Brain microvascular endothelial cell (primary cell): ENCODE measurements around the gene GYS1.

Experiments
- DNase-seq: peaks from one replicate; pipeline ENCODE4 v3.0.0-alpha.2; 2020
- H3K27ac ChIP-seq: fragments of 250-450 bp; sonication (Bioruptor Pico); 2 replicates; pipeline ENCODE4 v1.5.1; 2020; ENCODE audit warnings: mild to moderate bottlenecking, moderate library complexity
- H3K27me3 ChIP-seq: fragments of 250-450 bp; sonication (Bioruptor Pico); replicated peaks from 2 replicates; pipeline ENCODE4 v1.5.1; 2020; ENCODE audit warnings: mild to moderate bottlenecking
- H3K36me3 ChIP-seq: fragments of 250-450 bp; sonication (Bioruptor Pico); replicated peaks from 2 replicates; pipeline ENCODE4 v1.5.1; 2020; ENCODE audit warnings: mild to moderate bottlenecking
- H3K4me3 ChIP-seq: 2 replicates; pipeline ENCODE4 v1.5.1; 2011; ENCODE audit warnings: low read depth, mild to moderate bottlenecking, control low read depth, low read length, moderate library complexity
- in situ Hi-C: cut with HindIII; loops from 2 replicates; pipeline ENCODE4 v1.10.0; 2017; ENCODE audit warnings: low sequenced_read_pairs, low pct_ligation_motif_present
- TF ChIP-seq, protein P1 (sequence below): IDR thresholded peaks from 2 replicates; pipeline ENCODE4 v1.5.1; 2011; ENCODE audit warnings: low read depth, mild to moderate bottlenecking, moderate library complexity, low read length, control low read depth, inconsistent platforms; ENCODE audit errors: missing control alignments

Gene GYS1

DNA sequence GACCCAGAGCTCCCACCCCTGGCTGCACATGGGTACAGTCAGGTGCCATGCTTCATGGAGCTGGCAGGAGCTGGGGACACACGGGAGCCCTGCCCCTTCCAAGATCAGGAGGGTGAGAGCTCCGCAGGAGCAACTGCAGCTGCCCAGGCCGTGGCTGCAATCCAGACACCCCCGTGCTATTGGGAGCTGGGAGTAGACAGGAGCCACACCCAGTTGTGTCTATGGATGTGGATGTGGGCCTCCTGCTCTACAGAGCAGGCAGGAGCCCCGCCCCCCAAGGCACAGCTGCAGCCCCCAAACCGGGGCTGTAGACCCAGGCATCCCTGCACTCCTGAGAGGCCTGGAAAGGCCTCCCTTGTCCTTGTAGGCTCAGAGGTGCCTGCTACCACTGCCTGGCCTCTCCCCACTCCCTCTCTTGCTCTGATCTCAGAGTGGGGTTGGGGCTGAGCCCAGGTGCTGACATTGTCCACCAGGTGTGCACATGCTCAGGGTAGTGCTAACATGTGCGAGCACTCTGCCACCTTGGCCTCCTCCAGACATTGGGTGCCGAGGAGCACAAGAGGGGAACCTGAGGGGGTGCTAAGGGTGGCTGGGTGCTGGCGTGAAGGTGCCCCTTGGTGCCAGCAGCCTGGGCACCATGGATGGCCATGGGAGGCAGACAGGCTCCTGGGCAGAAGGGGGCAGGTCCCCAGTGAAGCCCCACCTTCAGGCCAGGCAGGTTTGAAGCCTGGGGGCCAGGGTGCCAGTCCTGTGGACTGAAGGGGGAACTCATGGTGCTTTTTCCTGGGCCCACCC lies 46.4 kb downstream of the GYS1 start:
- in situ Hi-C loops = no loop called here
- TF ChIP-seq, protein P1, sequence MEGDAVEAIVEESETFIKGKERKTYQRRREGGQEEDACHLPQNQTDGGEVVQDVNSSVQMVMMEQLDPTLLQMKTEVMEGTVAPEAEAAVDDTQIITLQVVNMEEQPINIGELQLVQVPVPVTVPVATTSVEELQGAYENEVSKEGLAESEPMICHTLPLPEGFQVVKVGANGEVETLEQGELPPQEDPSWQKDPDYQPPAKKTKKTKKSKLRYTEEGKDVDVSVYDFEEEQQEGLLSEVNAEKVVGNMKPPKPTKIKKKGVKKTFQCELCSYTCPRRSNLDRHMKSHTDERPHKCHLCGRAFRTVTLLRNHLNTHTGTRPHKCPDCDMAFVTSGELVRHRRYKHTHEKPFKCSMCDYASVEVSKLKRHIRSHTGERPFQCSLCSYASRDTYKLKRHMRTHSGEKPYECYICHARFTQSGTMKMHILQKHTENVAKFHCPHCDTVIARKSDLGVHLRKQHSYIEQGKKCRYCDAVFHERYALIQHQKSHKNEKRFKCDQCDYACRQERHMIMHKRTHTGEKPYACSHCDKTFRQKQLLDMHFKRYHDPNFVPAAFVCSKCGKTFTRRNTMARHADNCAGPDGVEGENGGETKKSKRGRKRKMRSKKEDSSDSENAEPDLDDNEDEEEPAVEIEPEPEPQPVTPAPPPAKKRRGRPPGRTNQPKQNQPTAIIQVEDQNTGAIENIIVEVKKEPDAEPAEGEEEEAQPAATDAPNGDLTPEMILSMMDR = no peak
- Histone ChIP-seq H3K4me3 (no peak overlapping the region), H3K27ac (no peak overlapping the region), H3K27me3 (no peaks in the 10 kb centered on the region), H3K36me3 (no peaks in the 10 kb centered on the region)
- no peak for DNase-seq

DNA sequence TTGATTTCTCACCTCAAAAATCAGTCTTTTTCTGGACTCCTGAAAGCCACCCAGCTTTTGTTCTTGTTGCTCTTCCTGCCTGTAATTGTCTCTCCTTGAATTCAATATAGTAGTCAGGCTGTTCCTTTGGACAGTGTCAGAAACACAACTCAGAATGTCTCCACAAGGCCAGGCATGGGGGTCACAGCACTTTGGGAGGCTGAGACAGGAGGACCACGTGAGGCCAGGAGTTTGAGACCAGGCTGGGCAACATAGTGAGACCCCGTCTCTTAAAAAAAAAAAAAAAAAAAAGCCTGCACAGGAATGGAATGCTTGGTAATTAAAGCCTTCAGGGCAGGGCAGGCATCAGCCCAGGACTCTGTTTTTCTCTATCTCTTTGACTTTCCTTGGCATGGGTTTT lies 47.3 kb downstream of the GYS1 start:
- TF ChIP-seq, protein P1 = no peak
- no peaks in the 10 kb centered on the region for H3K27me3 ChIP-seq
- DNase-seq = no peak
- no peaks in the 10 kb centered on the region for H3K36me3 ChIP-seq
- in situ Hi-C loops = no loop called here
- no peak overlapping the region for H3K27ac ChIP-seq
- H3K4me3 ChIP-seq = no peak overlapping the region

DNA sequence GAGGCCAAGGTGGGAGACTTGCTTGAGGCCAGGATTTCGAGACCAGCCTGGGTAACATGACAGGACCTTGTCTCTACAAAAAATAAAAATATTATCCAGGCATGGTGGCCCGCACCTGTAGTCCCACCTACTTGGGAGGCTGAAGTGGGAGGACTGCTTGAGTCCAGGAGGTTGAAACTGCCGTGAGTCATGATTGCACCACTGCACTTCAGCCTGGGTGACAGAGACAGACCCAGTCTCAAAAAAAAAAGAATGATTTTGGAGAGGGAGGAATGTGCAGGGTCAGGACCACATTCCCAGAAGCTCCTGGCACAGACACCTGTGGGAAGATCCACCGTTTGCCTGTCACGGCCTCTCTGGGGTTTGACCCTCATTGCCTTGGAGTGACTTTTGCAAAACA lies 47.7 kb downstream of the GYS1 start:
- in situ Hi-C loops = no loop called here
- DNase-seq = no peak
- no peak overlapping the region for H3K4me3 ChIP-seq
- TF ChIP-seq, protein P1 = no peak
- H3K36me3 ChIP-seq = no peaks in the 10 kb centered on the region
- no peaks in the 10 kb centered on the region for H3K27me3 ChIP-seq
- no peak overlapping the region for H3K27ac ChIP-seq

DNA sequence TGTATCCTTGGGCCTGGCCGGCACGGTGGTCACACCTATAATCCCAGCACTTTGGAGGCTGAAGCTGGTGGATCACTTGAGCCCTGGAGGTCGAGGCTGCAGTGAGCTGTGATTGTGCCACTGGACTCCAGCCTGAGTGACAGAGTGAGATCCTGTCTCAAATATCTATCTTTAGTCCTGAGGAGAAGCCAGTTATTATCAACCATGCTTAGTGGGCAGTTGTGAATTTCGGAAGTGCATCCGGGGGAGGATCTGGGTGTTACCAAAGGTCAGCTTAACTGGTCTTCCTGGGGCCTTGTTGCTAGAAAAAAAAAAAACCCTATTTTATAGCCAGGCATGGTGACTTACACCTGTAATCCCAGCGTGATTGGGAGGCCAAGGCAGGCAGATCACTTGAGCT lies 50.0 kb downstream of the GYS1 start:
- no peak overlapping the region for H3K4me3 ChIP-seq
- in situ Hi-C loops = no loop called here
- DNase-seq = no peak

DNA sequence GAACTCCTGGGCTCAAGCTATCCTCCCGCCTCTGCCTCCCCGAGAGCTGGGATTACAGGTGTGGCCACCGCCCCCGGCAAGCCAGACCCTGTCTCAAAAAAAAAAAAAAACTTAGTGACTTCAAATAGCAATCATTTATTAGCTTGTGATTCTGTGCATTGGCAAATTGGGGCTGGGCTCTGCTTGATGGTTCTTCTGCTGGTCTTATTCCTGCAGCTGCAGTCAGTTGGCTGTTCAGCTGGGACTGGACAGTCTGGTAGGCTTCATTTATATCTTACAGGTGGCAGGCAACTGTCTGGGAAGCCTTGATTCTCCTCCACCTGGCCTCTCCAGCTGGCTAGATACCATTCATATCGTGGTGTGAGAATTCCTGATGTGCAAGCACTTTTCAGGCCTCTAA lies 52.2 kb downstream of the GYS1 start:
- DNase-seq = no peak
- Histone ChIP-seq H3K27me3 (no peaks in the 10 kb centered on the region), H3K27ac (no peak overlapping the region), H3K36me3 (no peaks in the 10 kb centered on the region), H3K4me3 (no peak overlapping the region)
- in situ Hi-C loops = no loop called here
- TF ChIP-seq, protein P1 = no peak

More for the DNA sequence above, 50.0 kb downstream of the GYS1 start:
- H3K27ac ChIP-seq = no peak overlapping the region
- TF ChIP-seq, protein P1 = no peak
- no peaks in the 10 kb centered on the region for H3K27me3 ChIP-seq
- H3K36me3 ChIP-seq = no peaks in the 10 kb centered on the region

DNA sequence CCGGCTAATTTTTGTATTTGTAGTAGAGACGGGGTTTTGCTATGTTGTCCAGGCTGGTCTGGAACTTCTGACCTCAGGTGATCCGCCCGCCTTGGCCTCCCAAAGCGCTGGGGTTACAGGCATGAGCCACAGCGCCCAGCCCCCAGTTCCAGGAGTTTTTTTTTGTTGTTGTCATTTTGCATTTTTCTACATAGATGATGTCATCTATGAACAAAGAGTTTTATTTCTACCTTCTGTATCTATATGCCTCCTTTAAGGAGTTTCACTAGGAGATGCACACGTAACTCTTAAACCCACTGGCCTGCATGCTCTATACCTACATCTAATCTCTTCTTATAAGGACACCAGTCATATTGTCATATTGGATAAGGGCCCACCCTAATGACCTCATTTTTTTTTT lies 54.9 kb downstream of the GYS1 start:
- no peaks in the 10 kb centered on the region for H3K36me3 ChIP-seq
- H3K27ac ChIP-seq = no peak overlapping the region
- in situ Hi-C loops = no loop called here
- peaks cover 1% of the 10 kb centered on the region for H3K27me3 ChIP-seq
- H3K4me3 ChIP-seq = no peak overlapping the region
- TF ChIP-seq, protein P1 = no peak
- DNase-seq = no peak
